GM19455 (cell line): ENCODE measurements around the gene COL12A1.

Experiments
- ATAC-seq: cut with Tn5 transposase; IDR thresholded peaks from one replicate; pipeline ENCODE4 v1.9.1; 2021; ENCODE audit not compliant: unreplicated experiment

Gene COL12A1

DNA sequence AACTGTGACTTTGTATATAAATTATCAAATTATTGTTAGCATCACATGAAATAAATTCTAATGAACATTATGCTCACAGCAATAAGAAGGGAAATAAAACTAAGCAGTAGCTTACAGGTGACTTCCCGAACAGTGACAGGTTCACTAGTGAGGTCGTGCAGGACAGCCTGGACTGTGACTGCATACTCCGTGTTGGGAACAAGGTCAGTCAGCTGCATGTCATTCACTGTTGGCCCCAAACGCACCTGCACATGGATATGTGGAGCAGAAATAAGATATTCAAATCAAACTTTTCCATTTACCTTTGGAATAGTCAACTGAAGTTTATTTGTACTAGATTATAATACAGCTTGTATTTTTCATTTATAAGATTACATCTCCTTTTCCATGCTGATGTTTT, 60.6 kb downstream of the COL12A1 start:
- ATAC-seq: no peak

DNA sequence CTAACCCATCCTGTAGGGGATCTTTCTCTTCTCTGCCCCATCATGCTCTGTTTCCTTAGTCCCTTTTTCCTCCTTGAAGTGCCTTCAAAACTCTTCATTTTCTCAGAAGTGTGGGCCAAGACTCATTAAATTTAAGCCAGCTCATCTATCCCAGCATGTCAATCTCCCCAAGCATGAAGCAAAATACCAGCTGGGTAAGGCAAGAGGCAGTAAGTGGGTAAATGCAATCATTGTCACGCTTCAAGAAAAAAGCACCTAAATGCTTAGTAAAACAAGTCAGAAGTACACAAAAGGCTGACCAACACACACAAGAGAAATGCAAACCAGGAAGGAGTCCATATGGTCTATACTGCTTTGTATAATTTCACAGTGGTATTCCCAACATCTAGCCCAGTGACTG, 61.5 kb downstream of the COL12A1 start:
- no peak for ATAC-seq

DNA sequence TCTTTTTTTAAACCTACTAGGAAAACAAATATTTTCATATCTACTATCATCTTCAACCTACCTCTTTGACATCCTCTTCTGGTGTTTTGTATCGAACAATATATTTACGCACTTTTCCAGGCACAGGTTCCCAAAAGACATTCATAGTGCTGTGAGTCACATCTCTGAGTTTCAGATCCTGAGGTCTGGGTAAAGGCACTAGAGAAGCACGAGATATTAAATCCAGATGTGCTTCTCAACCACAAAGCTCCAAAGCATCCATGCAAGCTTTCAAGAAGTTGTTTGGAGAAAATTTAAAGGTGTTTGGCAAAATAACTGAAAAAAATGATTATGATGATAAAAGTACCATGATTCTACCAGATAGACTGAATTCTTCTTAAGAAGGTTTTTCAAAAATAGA, 62.7 kb downstream of the COL12A1 start:
- no peak for ATAC-seq

GRCh38 chr6:75142721-75143120, 63.1 kb downstream of the COL12A1 start:
- no peak for ATAC-seq

DNA sequence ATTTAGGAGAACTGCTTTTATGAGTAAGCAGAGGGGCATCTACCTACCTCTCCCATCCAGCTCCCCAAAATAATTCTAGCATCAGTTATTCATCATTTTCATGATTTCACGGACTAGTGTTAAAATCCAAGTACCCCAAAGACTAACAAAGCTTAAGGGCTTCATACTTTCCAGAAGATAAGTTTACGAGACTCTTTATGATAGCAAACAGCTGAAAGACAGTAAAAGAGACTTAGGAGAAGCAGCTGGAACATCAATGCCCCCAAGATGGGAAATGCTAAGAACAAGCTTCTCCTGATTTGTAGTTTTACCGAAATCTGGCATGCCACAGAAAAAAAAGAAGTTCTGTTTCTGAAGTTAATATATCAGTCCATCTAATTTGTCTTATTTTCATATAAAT, 70.0 kb downstream of the COL12A1 start:
- ATAC-seq: no peak

DNA sequence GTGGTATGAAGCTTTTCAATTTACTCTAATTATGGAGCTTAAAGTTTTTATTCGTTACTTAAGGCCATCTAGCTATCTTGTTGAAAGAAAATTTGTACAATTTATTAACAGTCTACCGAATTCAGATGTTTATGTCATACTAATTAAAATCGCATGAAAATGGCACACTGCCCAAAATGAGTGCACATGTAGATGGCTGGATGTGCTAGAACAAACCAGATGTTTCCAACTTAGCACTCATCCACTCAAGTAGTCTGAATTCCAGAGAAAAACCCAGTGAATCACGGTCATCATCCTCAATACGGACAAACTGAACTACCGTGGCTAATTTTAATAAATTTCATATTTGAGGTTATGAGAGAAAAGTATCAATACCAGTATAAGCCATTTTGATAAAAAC, 70.4 kb downstream of the COL12A1 start:
- ATAC-seq: no peak

DNA sequence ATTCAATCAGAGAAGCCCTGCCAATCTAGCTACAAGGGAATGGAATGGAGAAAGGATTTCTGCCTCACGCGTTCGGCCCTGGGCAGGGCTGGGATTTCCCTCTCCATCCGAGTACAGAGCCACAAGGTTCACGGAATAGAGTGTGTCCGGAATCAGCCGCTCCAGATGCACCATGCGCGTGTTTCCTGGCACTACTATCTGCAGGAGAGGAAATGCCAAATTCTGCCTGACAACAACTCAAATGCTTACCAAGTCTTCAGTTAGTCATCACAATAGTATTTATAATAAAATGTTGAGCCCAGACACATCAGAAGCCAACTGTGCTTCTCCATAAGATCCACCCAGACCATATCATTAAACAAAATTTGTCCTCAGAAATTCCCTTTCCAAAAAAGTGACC, 75.1 kb downstream of the COL12A1 start:
- no peak for ATAC-seq

DNA sequence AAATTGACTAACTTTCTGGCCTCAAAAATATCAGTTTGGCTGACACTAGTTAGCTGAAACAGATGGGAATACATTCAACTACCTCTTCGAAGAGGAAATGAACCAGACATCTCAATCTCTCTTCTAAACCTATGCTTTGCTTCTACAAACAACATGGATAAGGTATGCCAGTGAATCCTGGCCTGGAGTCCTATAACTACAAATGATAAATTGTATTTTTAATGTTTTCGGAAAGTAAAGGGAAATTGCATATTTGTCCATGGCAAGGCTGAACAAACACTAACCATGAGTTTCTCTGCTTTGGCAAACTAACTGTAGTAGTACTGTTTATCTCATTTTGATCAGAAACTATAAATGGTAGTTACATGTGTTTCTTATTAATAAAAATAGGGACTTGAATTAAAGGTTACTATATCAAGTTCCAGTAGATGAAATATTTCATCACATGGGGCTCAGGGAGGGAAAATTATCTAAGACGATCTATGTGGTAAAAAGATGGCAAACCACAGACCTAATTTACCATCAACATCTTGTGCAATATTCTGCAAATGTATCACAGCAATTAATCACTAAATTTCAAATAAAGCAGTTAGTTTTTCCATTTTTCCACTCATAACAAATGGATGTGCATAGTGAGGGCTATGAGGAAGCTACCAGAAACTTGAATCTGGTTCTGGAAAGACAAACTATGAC, 76.8 kb downstream of the COL12A1 start:
- no peak for ATAC-seq

GRCh38 chr6:75126518-75126917, 79.3 kb downstream of the COL12A1 start:
- ATAC-seq: no peak

- ATAC-seq: no peak
Observed at GRCh38 chr6:75124983-75125382, 80.9 kb downstream of the COL12A1 start.

GRCh38 chr6:75124085-75124484, 81.8 kb downstream of the COL12A1 start:
- no peak for ATAC-seq

DNA sequence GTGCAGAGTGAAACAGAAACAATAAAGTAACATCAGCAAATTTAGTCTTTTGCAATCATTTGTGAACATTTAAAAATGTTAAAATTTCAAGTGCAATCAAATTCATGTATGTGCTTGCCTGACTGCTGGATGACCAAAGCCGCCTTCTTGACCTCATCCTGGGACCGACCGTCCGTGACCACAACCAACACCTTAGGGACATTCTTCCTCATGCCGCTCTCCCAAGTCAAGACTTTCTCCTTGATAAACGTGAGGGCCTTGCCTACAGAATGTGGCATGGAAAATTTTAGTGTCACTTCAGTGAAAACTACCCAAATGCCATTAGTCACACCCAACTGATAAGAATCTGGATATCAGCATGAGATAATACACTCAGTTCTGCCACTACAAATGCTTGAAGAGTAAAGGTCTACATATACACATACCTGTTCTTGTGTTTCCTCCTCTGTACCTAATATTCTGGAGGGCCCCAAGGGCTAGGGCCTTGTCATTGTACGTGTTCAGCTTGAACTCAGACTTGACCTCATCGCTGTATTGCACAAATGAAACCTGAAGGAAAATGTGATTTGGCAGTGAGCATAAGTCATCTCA, 86.8 kb downstream of the COL12A1 start:
- no peak for ATAC-seq

DNA sequence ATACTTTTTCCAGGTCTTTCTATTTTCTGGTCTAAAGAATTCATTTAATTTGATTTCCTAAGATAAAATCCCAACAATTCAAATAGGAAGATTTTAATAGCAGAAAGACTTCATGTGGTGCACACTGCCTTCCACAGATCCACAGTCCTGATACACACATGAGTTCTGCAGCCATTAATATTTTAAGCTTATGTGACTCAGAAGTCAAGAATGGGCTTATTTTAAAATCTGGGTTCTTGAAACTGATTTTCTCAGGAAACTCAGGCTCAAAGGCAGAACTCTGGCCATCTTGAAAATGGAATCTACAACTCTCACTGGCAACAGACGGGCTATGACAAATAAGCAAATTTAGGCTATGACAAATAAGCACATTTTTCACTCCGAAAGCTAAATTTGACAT, 88.2 kb downstream of the COL12A1 start:
- ATAC-seq: no peak

DNA sequence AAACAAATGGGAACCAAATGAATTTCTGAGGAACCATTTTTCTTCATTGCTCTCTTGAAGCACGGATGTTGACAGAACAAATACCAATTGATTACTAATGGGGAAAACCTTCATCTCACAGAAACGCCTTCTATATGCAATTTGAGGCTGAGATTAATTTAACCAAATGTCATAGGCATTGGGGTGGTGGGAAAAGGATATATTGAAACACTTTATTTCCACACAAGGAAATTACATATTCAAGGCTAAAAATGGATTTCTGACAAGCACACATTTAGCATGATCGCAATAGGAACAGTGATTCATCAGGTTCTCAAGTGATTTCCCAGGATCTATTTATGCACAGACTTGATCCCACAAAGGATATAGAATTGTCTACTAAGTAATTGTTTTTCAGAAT, 88.9 kb downstream of the COL12A1 start:
- ATAC-seq: no peak

DNA sequence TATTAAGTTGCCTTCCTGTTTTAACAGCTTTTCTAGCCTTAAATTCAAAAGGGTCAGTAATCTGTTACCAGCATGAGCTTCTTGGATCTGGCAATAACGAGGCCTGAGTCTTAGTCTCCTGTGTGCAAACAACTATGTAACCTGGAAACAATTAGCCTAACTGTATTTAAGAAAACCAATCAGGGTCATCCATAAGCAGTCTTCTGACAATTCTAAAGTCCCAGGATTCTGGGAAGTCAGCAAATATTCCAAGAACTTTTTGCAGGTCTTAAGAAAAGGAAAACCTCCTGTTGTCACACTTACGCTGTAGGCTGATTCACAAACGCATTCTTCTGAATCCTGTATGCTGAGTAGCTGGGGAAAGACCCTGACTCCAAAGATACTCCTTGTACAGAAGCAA, 90.4 kb downstream of the COL12A1 start:
- ATAC-seq: no peak

- no peak for ATAC-seq
Observed at GRCh38 chr6:75114806-75115205, 91.0 kb downstream of the COL12A1 start.

DNA sequence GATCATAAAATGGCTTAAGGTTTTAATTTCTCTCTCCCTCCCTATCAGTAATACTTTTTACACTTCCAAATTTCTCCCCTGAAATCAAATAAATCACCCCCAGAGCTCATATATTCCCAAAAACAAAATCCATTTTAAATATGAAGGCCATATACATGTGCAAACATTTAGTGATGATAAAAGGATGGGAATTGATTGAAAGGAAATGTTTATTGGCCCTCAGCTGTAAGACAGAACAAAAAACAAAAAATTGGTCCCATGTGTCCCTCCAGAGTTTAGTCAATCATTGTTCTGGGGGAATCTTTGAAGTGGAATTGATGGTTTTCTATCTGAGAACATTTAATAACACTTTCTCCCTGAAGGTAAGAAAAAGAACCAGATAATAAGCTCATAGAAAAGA, 91.7 kb downstream of the COL12A1 start:
- ATAC-seq: no peak

DNA sequence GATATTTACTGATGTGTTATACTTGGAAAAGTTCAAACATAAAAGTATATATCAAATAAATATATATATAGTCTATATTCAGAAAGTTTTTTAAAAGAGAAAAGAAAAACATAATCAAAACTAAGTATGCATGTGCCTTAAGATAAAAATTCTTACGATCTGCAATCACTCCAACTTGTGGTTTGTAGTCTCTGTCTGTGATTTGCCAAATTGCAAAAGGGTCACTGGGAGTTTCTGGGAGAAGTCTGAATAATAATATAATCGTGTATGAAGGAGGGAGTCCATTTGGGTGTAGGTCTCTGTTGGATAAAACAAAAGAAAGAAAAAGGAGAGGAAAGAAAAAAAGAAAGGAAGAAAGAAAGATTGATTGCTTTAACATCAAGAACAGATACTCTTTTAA, 92.4 kb downstream of the COL12A1 start:
- no peak for ATAC-seq

- no peak for ATAC-seq
Observed at GRCh38 chr6:75109765-75110164, 96.1 kb downstream of the COL12A1 start.

DNA sequence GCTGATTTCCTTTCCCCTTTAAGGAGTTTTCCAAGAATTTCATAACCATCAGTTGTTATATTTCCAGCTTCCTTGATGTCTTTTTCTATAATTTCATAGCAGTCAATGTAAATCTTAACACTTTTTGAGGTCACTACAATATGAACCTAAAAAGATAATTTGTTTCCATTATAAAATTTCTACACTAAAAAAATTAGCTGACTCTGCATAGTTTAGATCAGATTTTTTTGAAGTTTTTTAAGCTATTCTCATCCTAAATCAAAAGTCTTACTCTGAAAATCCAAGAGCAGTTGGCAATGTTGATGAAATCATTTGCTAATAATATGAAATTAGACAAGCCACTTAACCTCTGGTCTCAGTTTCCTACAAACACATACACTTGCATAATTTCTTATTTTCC, 96.8 kb downstream of the COL12A1 start:
- no peak for ATAC-seq

DNA sequence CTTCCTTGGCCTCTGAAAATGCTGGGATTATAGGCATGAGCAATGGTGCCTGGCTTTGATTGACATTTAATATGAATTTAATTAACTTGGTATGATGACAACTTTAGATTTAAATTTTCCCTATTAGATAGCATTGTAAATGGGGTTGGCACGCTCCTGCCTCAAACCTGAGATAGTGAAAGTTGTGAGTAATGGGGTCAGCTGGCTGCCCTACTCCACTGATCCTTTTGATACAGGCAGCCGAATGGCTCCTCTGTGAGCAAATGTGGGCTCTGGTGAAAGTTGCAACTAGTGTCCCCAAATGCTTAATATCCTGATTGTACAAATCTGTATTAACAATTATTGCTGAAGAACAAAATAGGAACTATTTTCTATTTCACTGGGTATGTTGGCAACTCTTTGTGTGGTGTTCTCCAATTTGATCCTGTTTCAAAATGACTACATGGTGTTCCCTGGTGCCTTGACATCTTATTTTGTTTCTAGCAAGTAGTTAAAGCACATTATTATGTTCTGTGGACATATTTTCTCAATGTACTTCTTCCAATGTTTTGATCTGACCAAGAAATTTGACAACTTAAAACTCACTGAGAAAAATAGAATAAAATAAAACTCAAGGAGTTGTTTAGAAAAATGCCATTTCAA, 97.4 kb downstream of the COL12A1 start:
- ATAC-seq: no peak

DNA sequence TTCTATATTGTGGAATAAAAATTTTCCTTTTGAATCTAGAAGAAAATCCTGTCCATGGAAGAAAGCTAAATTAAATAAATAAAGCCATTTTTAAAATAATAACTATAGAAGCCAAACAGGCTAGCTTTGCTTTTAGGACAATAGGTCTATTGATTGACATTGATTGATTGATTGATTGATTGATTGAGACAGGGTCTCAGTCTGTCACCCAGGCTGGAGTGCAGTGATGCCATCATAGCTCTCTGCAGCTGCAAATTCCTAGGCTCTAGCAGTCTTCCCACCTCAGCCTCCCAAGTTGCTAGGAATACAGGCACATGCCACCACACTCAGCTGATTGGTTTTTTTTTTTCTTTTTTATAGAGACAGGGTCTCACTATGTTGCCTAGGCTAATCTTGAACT, 97.9 kb downstream of the COL12A1 start:
- no peak for ATAC-seq

GRCh38 chr6:75106426-75106825, 99.4 kb downstream of the COL12A1 start:
- ATAC-seq: no peak
